H1 (cell line): ENCODE results near the gene KNOP1. TPM values are rescaled to one million over a fixed set of nuclear protein-coding genes. Genes with fewer than 3 reads are reported as not detected.

Source experiments
- CTCF ChIA-PET: fragments of 300-600 bp; sonication (Branson Sonifier 250); formaldehyde crosslinking; loops from one replicate; lab custom pipeline; 2021; ENCODE audit not compliant: partially characterized antibody; lab: Charles Lee
- POLR2A ChIA-PET: fragments of 300-600 bp; sonication (Branson Sonifier 250); formaldehyde crosslinking; loops from one replicate; lab custom pipeline; 2021; ENCODE audit warnings: inconsistent platforms; ENCODE audit not compliant: partially characterized antibody; lab: Charles Lee
- DNase-seq, 2 experiments: peaks; one replicate each; pipeline versions ENCODE4 v3.0.0 to v3.0.0-alpha.2; 2010 to 2022; ENCODE audit warnings: low spot score in 2 of 2, low read depth in 1 of 2, mixed read lengths in 1 of 2
- FAIRE-seq: peaks from 2 replicates; lab custom pipeline; 2011; peaks lifted over from hg19 to GRCh38; lab: Jason Lieb, UNC
- H2AFZ ChIP-seq: 2 replicates; pipeline ENCODE4 v1.8.1; 2012; ENCODE audit warnings: low read length, inconsistent platforms
- H2AK5ac ChIP-seq: 2 replicates; pipeline ENCODE4 v1.6.1; 2013; ENCODE audit warnings: low read depth, low read length
- H2BK120ac ChIP-seq: replicated peaks from 2 replicates; pipeline ENCODE3; 2013; ENCODE audit warnings: low read depth, low read length, inconsistent platforms
- H2BK12ac ChIP-seq: 2 replicates; pipeline ENCODE4 v1.6.1; 2013; ENCODE audit warnings: low read depth, low read length
- H2BK15ac ChIP-seq: 2 replicates; pipeline ENCODE4 v1.6.1; 2013; ENCODE audit warnings: low read length
- H2BK20ac ChIP-seq: 2 replicates; pipeline ENCODE4 v1.6.1; 2013; ENCODE audit warnings: low read length
- H2BK5ac ChIP-seq: 2 replicates; pipeline ENCODE4 v1.6.1; 2013; ENCODE audit warnings: low read depth, low read length
- H3K14ac ChIP-seq: 2 replicates; pipeline ENCODE4 v1.6.1; 2013; ENCODE audit warnings: inconsistent platforms; ENCODE audit not compliant: insufficient read length
- H3K18ac ChIP-seq: 2 replicates; pipeline ENCODE4 v1.6.1; 2013; ENCODE audit warnings: low read length; ENCODE audit errors: extremely low read depth
- H3K23ac ChIP-seq: 2 replicates; pipeline ENCODE4 v1.6.1; 2013; ENCODE audit warnings: inconsistent platforms; ENCODE audit not compliant: insufficient read length
- H3K23me2 ChIP-seq: 2 replicates; pipeline ENCODE4 v1.6.1; 2013; ENCODE audit warnings: low read depth, low read length
- H3K27ac ChIP-seq: 2 replicates; pipeline ENCODE4 v1.6.1; 2011; ENCODE audit warnings: low read depth, low read length, inconsistent platforms
- H3K27me3 ChIP-seq, 4 experiments: replicated peaks in 1 of 4; 1 replicate in 1 of 4; 2 replicates in 3 of 4; pipeline versions ENCODE4 v1.6.1 to v1.8.1; 2011 to 2013; ENCODE audit warnings: low read length in 3 of 4, mild to moderate bottlenecking in 3 of 4, inconsistent platforms in 2 of 4, mixed read lengths in 2 of 4, moderate library complexity in 1 of 4; ENCODE audit not compliant: control insufficient read depth in 3 of 4, insufficient read depth in 3 of 4; ENCODE audit errors: extremely low read depth in 1 of 4
- H3K36me3 ChIP-seq, 4 experiments: 2 replicates each; pipeline versions ENCODE4 v1.6.1 to v1.8.1; 2011 to 2013; ENCODE audit warnings: mild to moderate bottlenecking in 4 of 4, low read length in 3 of 4, moderate library complexity in 2 of 4, control low read depth in 1 of 4, inconsistent platforms in 1 of 4; ENCODE audit not compliant: insufficient read depth in 4 of 4, control insufficient read depth in 2 of 4
- H3K4ac ChIP-seq: replicated peaks from 2 replicates; pipeline ENCODE3; 2013; ENCODE audit warnings: low read length, low read depth, mixed read lengths, inconsistent platforms; ENCODE audit not compliant: insufficient read length
- H3K4me1 ChIP-seq, 4 experiments: replicated peaks in 1 of 4; 1 replicate in 1 of 4; 2 replicates in 3 of 4; pipeline versions ENCODE4 v1.6.1 to v1.8.1; 2011 to 2013; ENCODE audit warnings: low read length in 3 of 4, inconsistent platforms in 2 of 4, mixed read lengths in 1 of 4; ENCODE audit not compliant: insufficient read depth in 4 of 4, control insufficient read depth in 3 of 4
- H3K4me2 ChIP-seq, 2 experiments: 2 replicates each; pipeline versions ENCODE4 v1.6.1 to v1.8.1; 2011 to 2013; ENCODE audit warnings: low read depth in 2 of 2, low read length in 2 of 2, control low read depth in 1 of 2, inconsistent platforms in 1 of 2, mild to moderate bottlenecking in 1 of 2; ENCODE audit not compliant: insufficient read depth in 1 of 2
- H3K4me3 ChIP-seq, 4 experiments: fragments of 200-600, 300-600 bp in 1 of 4; sonication (generic), shearing (Covaris generic), sonication (Bioruptor Twin) in 1 of 4; 2 replicates each; pipeline versions ENCODE4 v1.5.1 to v1.8.1; 2011 to 2016; ENCODE audit warnings: low read length in 4 of 4, low read depth in 3 of 4, control low read depth in 2 of 4, inconsistent platforms in 2 of 4, mild to moderate bottlenecking in 2 of 4, mixed read lengths in 1 of 4, moderate library complexity in 1 of 4; ENCODE audit not compliant: insufficient read depth in 2 of 4; ENCODE audit errors: extremely low read depth in 1 of 4
- H3K56ac ChIP-seq: replicated peaks from 2 replicates; pipeline ENCODE3; 2013; ENCODE audit warnings: low read depth, mild to moderate bottlenecking, mixed read lengths, low read length, inconsistent platforms; ENCODE audit not compliant: insufficient read length
- H3K79me1 ChIP-seq: 2 replicates; pipeline ENCODE4 v1.6.1; 2013; ENCODE audit warnings: low read depth, low read length, control low read depth
- H3K79me2 ChIP-seq, 2 experiments: 2 replicates each; pipeline versions ENCODE4 v1.6.1 to v1.8.1; 2012 to 2013; ENCODE audit warnings: low read length in 2 of 2, mild to moderate bottlenecking in 2 of 2, inconsistent platforms in 1 of 2; ENCODE audit not compliant: insufficient read depth in 2 of 2, control insufficient read depth in 1 of 2
- H3K9ac ChIP-seq, 4 experiments: replicated peaks in 1 of 4; 1 replicate in 1 of 4; 2 replicates in 3 of 4; pipeline versions ENCODE4 v1.6.1 to v1.8.1; 2011 to 2013; ENCODE audit warnings: low read depth in 3 of 4, low read length in 3 of 4, control low read depth in 2 of 4, mild to moderate bottlenecking in 2 of 4, moderate library complexity in 2 of 4, inconsistent platforms in 1 of 4; ENCODE audit errors: extremely low read depth in 1 of 4
- H3K9me3 ChIP-seq, 2 experiments: 2 replicates each; pipeline versions ENCODE4 v1.6.1 to v1.8.1; 2012 to 2013; ENCODE audit warnings: mild to moderate bottlenecking in 2 of 2, moderate library complexity in 2 of 2, control low read depth in 1 of 2, inconsistent platforms in 1 of 2, low read depth in 1 of 2, low read length in 1 of 2, mixed read lengths in 1 of 2; ENCODE audit not compliant: insufficient read depth in 2 of 2
- H4K20me1 ChIP-seq, 2 experiments: replicated peaks in 1 of 2; 2 replicates each; pipeline versions ENCODE3 to v1.8.1; 2011 to 2013; ENCODE audit warnings: inconsistent platforms in 2 of 2, low read length in 2 of 2, mild to moderate bottlenecking in 1 of 2; ENCODE audit not compliant: insufficient read depth in 2 of 2, control insufficient read depth in 1 of 2
- H4K5ac ChIP-seq: 2 replicates; pipeline ENCODE4 v1.6.1; 2013; ENCODE audit warnings: low read length, low read depth, mixed read lengths, inconsistent platforms; ENCODE audit not compliant: insufficient read length
- H4K8ac ChIP-seq: 2 replicates; pipeline ENCODE4 v1.8.0; 2013; ENCODE audit warnings: mild to moderate bottlenecking, moderate library complexity, low read length, inconsistent platforms; ENCODE audit not compliant: insufficient read depth; ENCODE audit errors: extremely low read depth
- H4K91ac ChIP-seq: replicated peaks from 2 replicates; pipeline ENCODE3; 2013; ENCODE audit warnings: low read length, mixed read lengths, inconsistent platforms; ENCODE audit not compliant: insufficient read length
- ATF2 ChIP-seq: IDR thresholded peaks from 2 replicates; pipeline ENCODE4 v1.6.1; 2012; ENCODE audit warnings: low read length, inconsistent platforms
- CBX5 ChIP-seq: fragments of 300-800, 300-1000 bp; sonication (generic); IDR thresholded peaks from 2 replicates; pipeline ENCODE4 v1.7.1; 2016; ENCODE audit warnings: antibody characterized with exemption, low read length, low read depth
- CHD1 ChIP-seq: IDR thresholded peaks from 2 replicates; pipeline ENCODE4 v1.6.1; 2012; ENCODE audit warnings: low read depth, low read length, improper control_type of control experiment
- EZH2 ChIP-seq: fragments of 200-600 bp; sonication (generic); IDR thresholded peaks from 2 replicates; pipeline ENCODE4 v1.7.1; 2012; ENCODE audit warnings: low read depth, mild to moderate bottlenecking, moderate library complexity, low read length, inconsistent platforms; ENCODE audit not compliant: severe bottlenecking
- GABPA ChIP-seq: IDR thresholded peaks from 2 replicates; pipeline ENCODE4 v1.6.1; 2011; ENCODE audit warnings: mild to moderate bottlenecking, low read length, moderate library complexity, borderline replicate concordance; ENCODE audit not compliant: insufficient read depth
- JUN ChIP-seq: IDR thresholded peaks from 2 replicates; pipeline ENCODE4 v1.6.1; 2011; ENCODE audit warnings: low read depth, mild to moderate bottlenecking, improper control_type of control experiment, low read length
- KDM4A ChIP-seq: IDR thresholded peaks from one replicate; pipeline ENCODE4 v1.7.1; 2012; ENCODE audit warnings: low read depth, mild to moderate bottlenecking, moderate library complexity, low read length, inconsistent platforms; ENCODE audit not compliant: severe bottlenecking
- RFX5 ChIP-seq: IDR thresholded peaks from 2 replicates; pipeline ENCODE4 v1.6.1; 2011; ENCODE audit warnings: low read depth, low read length, improper control_type of control experiment, borderline replicate concordance
- SP2 ChIP-seq: IDR thresholded peaks from 2 replicates; pipeline ENCODE4 v1.6.1; 2012; ENCODE audit warnings: mild to moderate bottlenecking, low read length, inconsistent platforms
- TBP ChIP-seq: IDR thresholded peaks from 2 replicates; pipeline ENCODE4 v1.6.1; 2011; ENCODE audit warnings: low read depth, low read length, improper control_type of control experiment
- TCF12 ChIP-seq: IDR thresholded peaks from 2 replicates; pipeline ENCODE4 v1.6.1; 2011; ENCODE audit warnings: low read depth, mild to moderate bottlenecking, low read length
- YY1 ChIP-seq: IDR thresholded peaks from 2 replicates; pipeline ENCODE4 v1.6.1; 2011; ENCODE audit warnings: low read depth, mild to moderate bottlenecking, low read length
- WGBS, 2 experiments: shearing (Covaris generic) in 1 of 2; methylation state at CpG; one replicate each; pipeline versions ENCODE4 v1.1.6 to v1.1.7; 2013 to 2015; ENCODE audit warnings: low lambda C conversion rate in 2 of 2, mixed read lengths in 2 of 2, inconsistent platforms in 1 of 2, low coverage in 1 of 2, missing lambda C conversion rate in 1 of 2; ENCODE audit not compliant: insufficient replicate concordance in 2 of 2, insufficient coverage in 1 of 2, insufficient read length in 1 of 2; ENCODE audit errors: extremely low coverage in 1 of 2, missing lambda C conversion rate in 1 of 2; 5-methylcytosine and 5-hydroxymethylcytosine counted together
- polyA plus RNA-seq, 7 experiments: library from polyadenylated mRNA; depleted of rRNA in 3 of 7; stranded (reverse) in 5 of 7; unstranded in 2 of 7; fragments of >200 nt in 5 of 7; fragments of 200-250 nt in 2 of 7; gene quantifications; 1 replicate in 5 of 7; 2 replicates in 1 of 7; 4 replicates in 1 of 7; pipeline versions ENCODE4 v1.2.1 to v1.2.3, GENCODE V29; 2011 to 2013; ENCODE audit warnings: missing spikeins in 2 of 7, mixed read lengths in 2 of 7
- total RNA-seq: library from RNA; stranded (reverse); fragmentation: NEBNext Ultra II Directional; extraction: Animal tissue kit (Norgen Biotek cat#: 25700); gene quantifications from 2 replicates; pipeline ENCODE4 v1.2.1, GENCODE V29; 2021

Gene KNOP1
- total and polyA plus RNA-seq, 2 of the 8 experiments (the other 6 are each of a cell fraction or from before 2014, with no cell fraction given) = 21.6 to 87.9 TPM

DNA sequence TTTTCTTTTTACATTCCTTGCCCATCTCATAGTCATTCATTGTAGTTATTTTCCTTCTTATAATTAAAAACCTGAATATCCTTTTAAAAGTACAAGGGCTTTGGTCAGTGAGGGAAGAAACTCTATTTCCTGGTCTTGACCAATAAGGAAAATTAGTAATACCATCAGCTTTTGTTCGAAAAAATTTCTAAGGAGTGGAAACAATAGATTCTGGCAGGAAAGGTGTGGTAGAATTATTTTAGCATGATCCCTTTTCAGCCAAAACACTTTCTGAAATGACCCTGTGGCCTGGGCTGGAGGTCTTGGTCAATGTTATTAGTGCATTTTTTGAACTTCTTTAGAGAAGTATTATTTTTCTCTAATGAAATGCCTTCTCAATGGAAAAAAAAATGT, 36.6 kb upstream of the KNOP1 start:
- Histone ChIP-seq H4K20me1 (no peaks in the 10 kb centered on the region), H3K9ac (no peak overlapping the region), H3K56ac (no peak overlapping the region), H3K18ac (no peak overlapping the region), H2AFZ (no peak overlapping the region), H2BK15ac (no peak overlapping the region), H3K9me3 (no peaks in the 10 kb centered on the region), H3K4me2 (no peak overlapping the region), H3K79me2 (no peaks in the 10 kb centered on the region), H3K23me2 (no peaks in the 10 kb centered on the region), H2BK12ac (no peak overlapping the region), H2BK20ac (no peak overlapping the region), H3K4me3 (no peak overlapping the region), H3K36me3 (no peaks in the 10 kb centered on the region), H3K27ac (no peak overlapping the region), H3K4ac (no peak overlapping the region), H2AK5ac (no peak overlapping the region), H2BK5ac (no peak overlapping the region), H4K8ac (no peak overlapping the region), H3K79me1 (no peaks in the 10 kb centered on the region), H4K91ac (no peak overlapping the region), H4K5ac (no peak overlapping the region), H3K14ac (no peak overlapping the region), H3K27me3 (no peaks in the 10 kb centered on the region), H3K4me1 (no peaks in the 10 kb centered on the region), H2BK120ac (no peak overlapping the region), H3K23ac (no peak overlapping the region)
- ChIA-PET CTCF (interaction anchor here (0.5 to 1.0 kb wide), 3 partner anchors 25 to 91 kb away, joined by 3 to 4 read pairs (median 4); no protein-coding TSS in a partner anchor), POLR2A (interaction anchor here (1.3 kb wide), 1 partner anchor 26 kb away, joined by 3 read pairs; no protein-coding TSS in a partner anchor)
- WGBS, 2 experiments = 100% methylated on average over 1 of the region's 1 CpG; no CpG with 5 or more reads in 1 of the 2 experiments
- DNase-seq (no peak), FAIRE-seq (no peak)
- no peak for TF ChIP-seq CHD1
- TF ChIP-seq CBX5 = no peak
- TF ChIP-seq JUN = no peak
- TF ChIP-seq RFX5 = no peak
- TF ChIP-seq KDM4A = no peak
- TF ChIP-seq YY1 = no peak
- no peak for TF ChIP-seq TCF12
- no peak for TF ChIP-seq EZH2
- TF ChIP-seq TBP = no peak
- TF ChIP-seq GABPA = no peak
- TF ChIP-seq SP2 = no peak
- no peak for TF ChIP-seq ATF2
